Inferior parietal cortex (tissue), 1 donor: Measurements from ENCODE around the gene CCDC61.

Experiments used
- DNase-seq: peaks from one replicate; pipeline ENCODE4 v3.0.0-alpha.2; 2016; ENCODE audit errors: extremely low spot score

Gene CCDC61

DNA sequence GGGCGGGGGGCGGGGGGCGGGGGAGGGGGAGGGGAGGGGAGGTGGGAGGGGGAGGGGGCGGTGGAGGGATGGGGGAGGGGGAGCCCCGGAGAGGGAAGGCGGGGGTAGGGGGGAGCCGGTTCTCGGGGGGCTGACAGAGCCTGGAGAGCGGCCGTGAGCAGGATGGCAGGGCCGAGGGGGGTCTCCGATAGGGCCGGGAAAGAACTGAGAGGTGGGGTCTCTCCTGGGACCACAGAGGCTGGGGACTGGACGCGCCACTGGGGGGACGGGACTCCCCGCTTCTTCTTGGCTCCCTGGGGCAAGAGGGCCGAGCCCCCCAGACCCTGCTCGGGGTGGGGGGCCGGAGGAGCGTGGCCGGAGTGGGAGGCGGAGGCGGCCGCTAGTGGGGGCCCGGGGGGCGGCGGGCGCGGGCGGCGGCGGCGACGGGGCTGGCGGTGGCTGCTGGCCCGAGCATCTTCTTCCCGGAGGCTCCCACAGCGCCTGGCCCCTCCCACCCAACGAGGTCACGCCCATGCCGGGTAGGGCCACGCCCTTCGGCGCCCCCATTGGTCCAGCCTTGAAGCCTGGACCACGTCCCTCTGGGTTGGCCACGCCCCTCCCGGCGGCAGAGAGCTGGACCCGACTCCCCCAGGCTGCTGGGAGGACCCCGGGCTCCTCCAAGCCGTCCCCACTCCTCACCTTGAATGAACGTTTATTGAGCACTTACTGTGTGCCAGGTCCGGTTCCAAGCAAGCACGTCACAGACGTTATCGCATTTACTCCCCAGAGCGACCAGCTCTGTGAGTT lies 21.5 kb upstream of the CCDC61 start, which contains the start of gene NOVA2:
TSS of gene NOVA2 (minus strand) at position 313 of the 786 bp plus-strand sequence. CDS start 514 bp downstream, outside the sequence.
- peak; percentile 84 for DNase-seq

DNA sequence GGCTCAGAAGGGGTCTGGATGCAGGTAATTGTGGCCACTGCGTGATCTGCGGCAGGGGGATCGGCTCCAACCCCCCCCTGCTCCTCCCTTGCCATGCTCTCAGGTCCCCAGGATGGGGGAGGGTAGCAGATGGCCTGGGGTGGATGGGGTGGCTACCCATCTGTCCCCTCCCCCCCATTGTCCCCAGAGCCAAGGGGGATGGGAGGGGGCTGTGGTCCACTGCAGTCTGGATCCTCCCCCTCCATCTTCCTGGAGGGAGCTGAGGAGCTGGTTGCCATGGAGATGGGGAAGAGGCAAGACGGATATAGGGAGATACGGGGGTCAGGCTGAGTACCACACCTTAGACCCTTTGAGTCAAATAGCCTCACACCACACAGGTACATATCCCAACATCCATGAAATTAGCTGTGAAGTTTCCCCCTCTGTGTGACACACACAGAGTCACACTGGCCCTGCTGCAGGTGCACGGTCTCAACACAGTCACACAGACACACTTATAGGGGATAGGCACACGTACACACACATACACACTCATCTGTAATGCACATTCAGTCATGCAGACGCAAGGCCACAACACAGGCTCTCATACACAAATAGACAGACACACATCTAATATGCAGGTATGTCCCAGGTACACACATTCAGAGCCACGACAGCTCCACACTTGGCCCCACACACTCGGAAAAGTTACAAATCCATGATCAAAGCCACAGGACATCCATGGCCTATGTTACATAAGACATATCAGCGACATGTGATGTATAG lies 19.8 kb upstream of the CCDC61 start:
- no peak for DNase-seq

DNA sequence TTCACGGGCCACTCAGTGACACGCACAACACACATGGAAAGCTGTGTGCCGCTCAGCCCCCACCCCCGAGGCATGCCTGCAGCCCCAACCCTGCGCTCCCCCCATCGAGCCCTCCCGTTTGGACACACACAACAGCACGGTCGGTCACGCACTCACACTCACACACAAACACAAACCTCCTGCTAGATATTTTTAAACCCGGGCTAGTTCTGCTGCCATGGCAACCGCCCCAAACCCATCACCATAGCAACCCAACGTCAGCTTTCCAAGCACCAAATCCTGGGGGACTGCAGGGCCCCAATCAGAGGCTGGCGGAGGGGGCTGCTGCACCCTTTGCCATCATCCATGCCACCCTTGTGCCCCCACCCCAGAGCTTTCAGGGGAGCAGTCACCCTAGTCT lies 19.1 kb upstream of the CCDC61 start:
- no peak for DNase-seq

DNA sequence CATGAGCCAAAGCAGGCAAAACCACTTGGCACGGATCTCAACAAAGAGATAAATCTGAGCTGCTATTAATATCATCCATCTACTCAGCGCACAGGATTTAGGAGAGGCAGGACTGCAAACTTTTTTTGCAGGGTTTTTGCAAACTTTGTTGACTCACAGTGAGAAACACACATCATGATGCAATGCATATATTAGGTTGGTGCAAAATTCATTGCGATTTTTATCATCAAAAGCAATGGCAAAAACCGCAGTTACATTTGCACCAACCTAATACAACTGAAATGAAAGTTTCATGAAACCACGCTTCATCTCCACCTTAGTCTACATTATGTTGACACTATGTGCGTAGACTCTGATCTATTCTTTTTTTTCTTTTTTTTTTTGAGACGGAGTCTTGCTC lies 17.1 kb upstream of the CCDC61 start:
- DNase-seq = no peak

DNA sequence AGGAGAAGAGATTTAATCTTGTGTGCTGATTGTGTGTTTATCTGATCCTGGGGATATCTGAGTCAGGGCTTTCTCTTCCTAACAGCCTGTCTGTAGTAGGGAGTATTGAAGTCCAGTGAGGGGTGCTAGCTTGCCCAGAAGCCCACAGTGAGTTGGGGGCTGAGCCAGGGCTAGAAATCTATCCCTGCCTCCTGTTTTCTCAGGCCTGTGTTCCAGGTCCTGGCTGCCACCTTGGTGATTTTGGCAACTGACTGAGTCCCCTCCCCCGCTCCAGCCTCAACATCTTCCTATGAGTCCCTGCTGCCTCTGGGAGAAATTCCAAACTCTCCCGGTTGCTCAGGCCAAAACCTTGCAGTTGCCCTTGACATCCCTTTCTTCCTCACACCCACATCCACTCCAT lies 13.9 kb upstream of the CCDC61 start:
- DNase-seq = no peak

DNA sequence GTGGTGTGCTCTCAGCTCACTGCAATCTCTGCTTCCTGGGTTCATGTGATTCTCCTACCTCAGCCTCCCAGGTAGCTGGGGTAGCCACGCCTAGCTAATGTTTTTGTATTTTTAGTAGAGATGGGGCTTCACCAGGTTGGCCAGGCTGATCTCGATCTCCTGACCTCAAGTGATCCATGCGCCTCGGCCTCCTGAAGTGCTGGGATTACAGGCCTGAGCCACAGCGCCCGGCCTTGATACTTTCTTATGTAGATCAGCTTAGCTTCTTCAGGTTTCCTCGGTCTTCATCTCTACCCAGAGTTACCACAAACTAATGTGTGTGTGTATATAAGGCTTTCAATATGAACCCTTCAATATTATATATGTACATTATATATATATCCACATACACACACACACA lies 9.9 kb upstream of the CCDC61 start:
- DNase-seq = no peak

DNA sequence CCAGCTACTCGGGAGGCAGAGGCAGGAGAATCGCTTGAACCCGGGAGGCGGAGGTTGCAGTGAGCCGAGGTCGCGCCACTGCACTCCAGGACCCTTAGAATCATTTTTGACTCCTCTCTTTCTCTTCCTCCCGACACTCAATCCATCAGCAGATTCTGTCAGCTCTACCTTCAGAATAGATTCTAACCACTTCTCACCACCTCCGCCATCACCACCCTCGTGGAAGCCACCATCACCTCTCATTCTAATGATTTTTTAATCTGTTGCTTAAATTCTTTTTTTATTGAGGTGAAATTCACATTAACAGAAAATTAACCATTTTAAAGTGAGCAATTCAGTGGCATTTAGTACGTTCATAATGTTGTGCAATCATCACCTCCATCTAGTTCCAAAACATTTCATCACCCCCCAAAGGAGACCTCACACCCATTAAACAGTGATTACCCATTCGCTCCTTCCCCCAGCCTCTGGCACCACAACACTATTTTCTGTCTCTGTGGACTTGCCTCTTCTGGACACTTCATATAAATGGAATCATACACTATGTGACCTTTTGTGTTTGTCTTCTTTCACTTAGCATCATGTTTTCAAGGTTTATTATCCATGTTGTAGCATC lies 5.0 kb upstream of the CCDC61 start:
- no peak for DNase-seq

DNA sequence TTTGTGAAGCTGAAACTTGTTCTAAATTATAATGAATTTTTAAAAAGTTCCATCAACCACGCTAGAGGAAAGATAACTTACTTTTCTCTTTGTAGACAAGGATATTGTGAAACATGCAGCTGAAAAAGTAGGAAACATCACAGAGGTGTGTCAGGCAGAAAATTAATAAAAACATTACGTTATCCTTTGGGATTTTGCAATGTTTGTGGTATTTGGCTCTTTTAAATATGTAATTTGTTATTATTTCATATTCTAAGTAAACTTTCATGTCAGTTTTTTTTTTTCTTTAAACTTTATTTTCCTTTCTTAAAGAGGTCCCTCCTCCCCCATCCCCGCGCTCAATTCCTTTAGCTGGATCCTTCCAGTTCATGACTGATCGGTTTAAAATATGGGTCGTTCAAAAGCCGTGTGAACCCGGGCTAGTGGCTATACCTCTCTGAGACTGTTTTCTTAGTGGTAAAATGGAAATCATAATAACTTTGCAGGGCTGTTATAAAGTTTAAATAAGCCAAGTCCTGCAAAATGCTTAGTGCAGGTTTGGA lies 740 bp upstream of the CCDC61 start:
- DNase-seq = no peak

DNA sequence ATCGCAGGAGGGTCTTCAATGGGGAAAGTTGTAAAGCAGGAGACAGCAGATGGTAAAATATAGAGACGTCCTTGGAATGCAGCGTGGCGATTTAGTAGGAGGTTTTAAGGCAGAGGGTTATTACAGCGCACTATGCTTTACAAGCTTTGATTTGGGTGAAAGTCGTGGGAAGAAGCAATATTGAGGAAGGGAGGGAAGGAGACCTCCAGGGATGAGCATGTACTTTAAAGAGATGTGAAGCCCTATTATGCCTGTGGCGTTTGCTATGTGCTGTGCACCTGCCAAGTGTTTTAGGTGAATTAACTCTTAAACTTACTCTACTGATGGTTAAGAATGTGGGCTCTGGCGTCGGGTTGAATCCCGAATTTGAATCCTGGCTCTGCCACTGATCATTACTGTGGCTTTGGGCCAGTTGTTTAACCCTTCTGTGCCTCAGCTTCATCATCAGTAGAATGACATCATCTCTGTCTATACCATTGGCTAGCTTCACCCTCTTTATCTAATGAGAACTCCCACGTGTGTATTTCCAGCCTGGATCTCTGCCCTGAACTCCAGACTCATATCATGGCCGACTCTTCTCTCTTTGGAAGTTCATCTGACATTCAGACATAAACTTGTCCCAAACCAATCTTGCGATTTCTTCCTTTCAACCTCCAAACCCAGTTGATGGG lies 583 bp downstream of the CCDC61 start:
- DNase-seq = no peak

DNA sequence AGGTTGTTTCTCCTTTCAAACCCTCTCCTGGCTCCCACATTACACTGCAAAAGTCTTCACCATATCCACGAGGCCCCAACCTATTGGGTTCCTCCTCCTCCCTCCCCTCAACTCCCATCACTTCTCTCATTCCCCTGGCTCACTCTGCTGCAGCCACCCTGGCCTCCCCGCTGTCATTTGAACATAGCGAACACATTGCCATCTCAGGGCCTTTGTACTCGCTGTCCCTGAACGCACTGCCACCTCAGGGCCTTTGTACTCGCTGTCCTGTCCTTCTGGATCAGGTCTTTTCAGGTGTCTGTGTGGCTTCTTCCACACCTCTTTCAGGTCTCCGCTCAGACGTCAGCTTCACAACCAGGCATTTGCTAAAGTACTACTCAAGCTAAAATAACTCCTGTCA lies 1.7 kb downstream of the CCDC61 start:
- no peak for DNase-seq

DNA sequence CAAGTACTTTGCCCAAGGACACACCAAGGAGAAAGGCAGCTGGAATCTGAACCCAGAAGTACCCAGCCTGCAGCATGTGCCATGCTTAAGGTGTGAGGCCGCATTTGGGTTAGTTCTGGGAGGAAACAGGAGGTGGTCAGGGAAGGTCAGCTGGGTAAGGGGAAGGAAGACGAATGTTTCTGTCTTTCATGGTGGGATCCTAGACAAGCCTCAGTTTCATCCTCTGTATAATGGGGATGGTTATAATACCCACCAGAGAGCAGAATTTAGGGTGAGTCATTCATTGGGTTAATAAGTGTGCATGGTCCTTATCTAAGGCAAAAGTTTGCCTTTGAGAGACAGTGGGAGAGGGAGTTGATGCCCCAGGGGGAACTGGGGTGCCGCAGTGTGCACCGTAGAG lies 3.6 kb downstream of the CCDC61 start:
- DNase-seq = no peak

DNA sequence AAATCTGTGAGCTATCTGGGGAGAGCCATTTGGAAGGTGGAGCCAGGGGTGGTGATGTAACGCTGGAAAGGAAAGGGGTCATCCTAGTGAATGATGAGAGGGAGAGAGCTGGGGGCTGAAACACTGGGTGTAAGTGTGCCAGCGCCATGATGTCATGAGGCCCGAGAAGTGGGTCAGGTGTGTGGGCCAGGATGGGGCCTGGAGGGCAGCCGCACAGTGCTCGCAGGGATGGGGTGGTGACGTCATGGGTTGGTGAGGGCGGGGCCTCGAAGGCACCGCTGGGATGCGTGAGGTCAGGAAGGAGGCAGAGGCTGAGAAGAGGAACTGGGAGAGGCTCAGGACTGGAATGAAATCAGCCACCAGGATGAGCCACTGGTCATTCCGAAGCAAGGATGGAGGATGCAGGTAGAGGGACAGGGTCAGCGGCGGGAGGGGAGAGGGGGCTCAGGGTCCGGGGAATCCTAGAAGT lies 4.4 kb downstream of the CCDC61 start:
- DNase-seq = no peak

DNA sequence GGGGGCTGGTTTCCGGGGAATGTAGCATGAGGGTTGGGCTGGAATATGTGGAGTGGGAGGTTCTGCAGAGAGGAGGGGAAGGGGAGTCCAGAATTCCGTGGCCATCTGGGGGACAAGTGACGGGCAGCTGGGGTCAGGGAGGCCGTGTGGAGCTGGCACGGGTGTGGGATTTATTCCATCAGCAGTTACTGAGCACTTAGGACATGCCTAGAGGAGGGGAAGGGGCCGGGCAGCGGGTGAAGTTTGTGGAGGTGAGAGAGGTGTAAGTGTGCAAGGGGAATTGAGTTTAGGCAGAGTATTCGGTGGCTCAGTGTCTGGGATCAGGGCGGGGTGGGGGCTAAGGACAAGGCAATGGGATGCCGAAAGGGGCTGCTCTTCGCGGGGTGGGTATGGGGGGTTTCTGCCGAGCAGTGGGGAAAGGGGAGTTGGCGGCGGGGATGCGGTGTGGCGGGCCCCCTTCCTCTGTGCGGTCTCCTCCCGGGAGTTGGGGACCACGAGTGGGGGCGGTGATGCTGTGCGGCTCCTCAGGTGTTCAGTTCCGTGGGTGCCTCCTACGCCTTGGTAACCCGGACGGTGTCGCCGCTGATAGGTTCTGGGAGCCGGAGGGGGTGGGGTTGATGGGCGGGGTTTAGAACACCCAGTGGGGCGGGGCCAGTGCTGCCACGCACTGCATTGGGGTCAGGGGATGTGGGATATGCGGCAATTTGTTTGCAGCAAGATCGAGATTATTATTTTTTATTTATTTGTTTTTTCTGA lies 5.4 kb downstream of the CCDC61 start:
- no peak for DNase-seq

DNA sequence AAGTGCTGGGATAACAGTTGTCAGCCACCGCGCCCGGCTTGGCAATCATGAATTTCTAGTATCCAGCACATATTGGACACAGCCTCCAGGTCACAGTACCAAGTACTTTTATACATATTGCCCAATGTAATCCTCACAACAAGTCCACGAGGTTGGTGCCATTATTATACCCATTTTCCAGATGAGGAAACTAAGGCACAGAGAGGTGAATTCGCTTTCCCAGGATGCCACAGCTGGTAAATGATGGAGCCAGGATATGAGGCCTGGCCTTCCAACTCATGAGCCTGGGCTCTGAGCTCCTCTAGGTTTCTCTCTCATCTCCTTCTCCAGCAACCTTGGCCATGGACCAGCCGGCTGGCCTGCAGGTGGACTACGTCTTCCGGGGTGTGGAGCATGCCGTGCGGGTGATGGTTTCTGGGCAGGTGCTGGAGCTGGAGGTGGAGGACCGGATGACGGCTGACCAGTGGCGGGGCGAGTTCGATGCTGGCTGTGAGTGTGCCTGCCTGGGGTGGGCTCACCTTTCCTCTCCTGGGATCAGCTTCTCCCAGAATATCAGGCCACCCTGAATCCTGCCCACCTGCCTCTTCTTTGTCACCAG lies 7.5 kb downstream of the CCDC61 start:
- no peak for DNase-seq

DNA sequence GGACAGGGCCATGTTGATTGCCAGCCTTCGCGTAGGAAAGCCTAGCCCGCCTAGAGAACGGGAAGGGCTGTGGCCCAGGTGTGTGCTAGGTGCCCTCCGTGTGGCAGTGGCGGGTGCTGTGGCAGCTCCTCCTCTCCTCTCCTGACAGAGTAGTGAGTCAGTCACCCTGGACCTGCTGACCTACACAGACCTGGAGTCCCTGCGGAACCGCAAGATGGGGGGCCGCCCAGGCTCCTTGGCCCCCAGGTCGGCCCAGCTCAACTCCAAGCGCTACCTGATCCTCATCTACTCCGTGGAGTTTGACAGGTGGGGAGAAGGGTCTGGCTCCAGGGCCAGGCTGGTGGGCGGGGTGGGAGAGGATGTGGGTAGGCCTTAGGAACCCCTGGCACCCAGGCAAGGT lies 11.1 kb downstream of the CCDC61 start:
- DNase-seq = no peak

DNA sequence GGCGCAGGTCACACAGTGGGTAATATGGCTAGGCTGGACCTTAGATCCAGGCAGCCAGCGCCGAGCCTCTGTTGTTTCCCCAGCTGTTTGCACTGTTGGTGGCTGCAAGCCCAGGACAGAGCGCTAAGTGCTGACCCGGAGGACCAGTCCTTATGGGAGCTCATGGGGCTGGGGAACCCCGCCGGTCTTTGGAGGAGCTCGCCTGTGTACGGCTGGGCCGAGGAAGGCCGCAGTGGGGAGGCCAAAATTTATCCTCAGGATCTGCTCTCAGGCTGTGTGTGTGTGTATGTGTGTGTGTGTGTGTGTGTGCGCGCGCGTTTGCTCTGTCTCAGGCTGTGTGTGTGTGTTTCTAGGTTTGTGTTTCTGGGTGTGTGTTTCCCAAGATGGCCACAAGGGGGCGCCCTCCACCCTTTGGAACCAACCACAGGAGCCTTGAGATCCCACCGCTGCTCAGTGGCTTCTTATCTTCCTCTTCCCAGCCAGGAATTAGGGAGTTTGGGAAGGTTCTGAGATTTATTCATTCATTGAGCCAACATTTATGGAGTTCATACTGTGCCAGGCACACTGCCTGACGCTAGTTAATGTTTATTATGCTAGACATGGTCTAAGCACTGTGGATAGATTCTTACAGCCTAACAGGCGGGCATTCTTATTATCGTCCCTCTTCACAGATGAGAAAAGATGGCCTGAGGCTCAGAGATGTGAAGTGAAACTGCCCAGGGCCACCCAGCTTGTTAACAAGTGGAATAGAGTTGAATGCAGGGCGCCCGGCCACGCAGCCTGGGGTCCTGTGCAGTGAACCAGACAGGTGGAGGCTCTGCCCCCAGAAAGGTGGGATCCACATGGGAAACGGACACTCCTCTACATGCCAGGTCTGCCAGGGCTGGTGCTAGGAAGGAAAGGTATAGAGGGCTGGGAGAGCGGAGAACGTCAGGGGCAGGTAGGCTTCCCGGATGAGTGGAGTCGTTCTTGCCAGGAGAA lies 14.6 kb downstream of the CCDC61 start:
- DNase-seq = peak; percentile 86

DNA sequence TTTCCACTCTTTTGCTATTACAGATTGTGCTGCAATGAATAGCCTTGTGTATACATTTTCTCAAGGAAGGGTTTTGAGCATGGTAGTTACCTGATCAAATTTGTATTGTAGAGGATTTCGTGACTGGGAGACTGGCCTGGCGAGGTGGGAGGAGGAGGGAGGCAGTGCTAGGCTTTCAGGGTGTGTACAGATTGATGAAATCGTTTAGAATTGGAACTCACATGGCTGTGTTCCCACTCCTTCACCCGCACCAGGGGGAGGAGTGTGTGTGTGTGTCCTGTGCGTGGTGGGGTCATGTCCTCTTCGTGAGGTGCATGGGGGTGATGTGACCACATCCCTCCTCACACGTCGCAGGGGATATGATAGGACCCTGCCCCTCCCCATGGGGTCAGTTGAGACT lies 19.3 kb downstream of the CCDC61 start:
- no peak for DNase-seq

DNA sequence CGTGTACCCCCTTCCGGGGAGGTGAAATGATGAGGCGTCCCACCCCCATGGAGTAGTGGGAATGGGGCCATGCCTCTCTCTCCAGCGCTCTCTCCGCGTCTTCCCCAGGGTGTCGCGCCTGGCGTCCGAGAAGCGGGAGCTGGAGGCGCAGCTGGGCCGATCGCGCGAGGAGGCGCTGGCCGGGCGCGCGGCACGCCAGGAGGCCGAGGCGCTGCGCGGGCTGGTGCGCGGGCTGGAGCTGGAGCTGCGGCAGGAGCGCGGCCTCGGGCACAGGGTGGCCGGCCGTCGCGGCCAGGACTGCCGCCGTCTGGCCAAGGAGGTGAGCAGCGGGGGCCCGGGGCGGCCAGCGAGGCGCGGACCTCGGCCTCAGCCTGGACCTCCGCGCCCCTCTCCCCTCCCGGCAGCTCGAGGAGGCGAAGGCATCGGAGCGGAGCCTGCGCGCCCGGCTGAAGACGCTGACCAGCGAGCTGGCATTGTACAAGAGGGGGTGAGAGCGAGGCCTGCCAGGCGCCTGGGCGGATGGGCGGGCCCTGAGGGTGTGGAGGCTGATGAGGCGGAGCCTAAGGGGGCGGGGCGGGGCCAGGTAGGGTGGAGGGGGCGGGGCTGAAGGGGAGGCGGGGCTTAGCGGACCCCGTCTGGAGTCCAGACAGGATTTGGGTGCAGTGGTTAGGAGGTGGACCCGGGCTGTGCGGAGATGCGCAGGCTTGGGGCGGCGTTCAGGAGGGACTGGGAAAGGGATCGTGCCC lies 19.8 kb downstream of the CCDC61 start:
- DNase-seq = no peak
